Lower leg skin (tissue), 4 donors: ENCODE data around the gene FGF9. TPM values are rescaled to one million over a fixed set of nuclear protein-coding genes. Genes with fewer than 3 reads are reported as not detected.

Experiments
- DNase-seq, 2 donors: peaks; one replicate each; pipeline ENCODE4 v3.0.0-alpha.2; 2019; ENCODE audit warnings: low spot score in 2 of 2
- H3K4me3 ChIP-seq: fragments of 200-600 bp; sonication (generic); 2 replicates; pipeline ENCODE4 v1.5.1; 2017; ENCODE audit warnings: mild to moderate bottlenecking, low read depth; ENCODE audit not compliant: poor library complexity, severe bottlenecking
- POLR2A ChIP-seq, 2 donors: fragments of 450-650 bp; IDR thresholded peaks; one replicate each; pipeline ENCODE4 v1.6.1; 2016 to 2017; ENCODE audit warnings: antibody characterized with exemption in 2 of 2, mild to moderate bottlenecking in 1 of 2, moderate library complexity in 1 of 2
- WGBS, 2 donors: methylation state at CpG; one replicate each; pipeline ENCODE4 v1.1.5; 2018; 5-methylcytosine and 5-hydroxymethylcytosine counted together
- intact Hi-C: fragments of 100-400 bp; cut with DNase I; formaldehyde crosslinking; loops from one replicate; pipeline ENCODE4 v1.15.0; 2023; ENCODE audit warnings: low total_unique reads
- total RNA-seq, 4 donors: library from RNA; depleted of rRNA; stranded (reverse); fragments of >200 nt; gene quantifications; one replicate each; pipeline ENCODE4 v1.1.0, GENCODE V29; 2016
- TF ChIP-seq, protein P1 (sequence below), 3 donors: fragments of 450-650 bp; IDR thresholded peaks; one replicate each; pipeline ENCODE4 v1.5.1; 2016; ENCODE audit warnings: antibody characterized with exemption in 3 of 3, mild to moderate bottlenecking in 3 of 3, moderate library complexity in 2 of 3

Gene FGF9
- total RNA-seq, 4 donors from 2014 or later = 0.13 to 0.25 (median 0.15) TPM; not detected in 1

DNA sequence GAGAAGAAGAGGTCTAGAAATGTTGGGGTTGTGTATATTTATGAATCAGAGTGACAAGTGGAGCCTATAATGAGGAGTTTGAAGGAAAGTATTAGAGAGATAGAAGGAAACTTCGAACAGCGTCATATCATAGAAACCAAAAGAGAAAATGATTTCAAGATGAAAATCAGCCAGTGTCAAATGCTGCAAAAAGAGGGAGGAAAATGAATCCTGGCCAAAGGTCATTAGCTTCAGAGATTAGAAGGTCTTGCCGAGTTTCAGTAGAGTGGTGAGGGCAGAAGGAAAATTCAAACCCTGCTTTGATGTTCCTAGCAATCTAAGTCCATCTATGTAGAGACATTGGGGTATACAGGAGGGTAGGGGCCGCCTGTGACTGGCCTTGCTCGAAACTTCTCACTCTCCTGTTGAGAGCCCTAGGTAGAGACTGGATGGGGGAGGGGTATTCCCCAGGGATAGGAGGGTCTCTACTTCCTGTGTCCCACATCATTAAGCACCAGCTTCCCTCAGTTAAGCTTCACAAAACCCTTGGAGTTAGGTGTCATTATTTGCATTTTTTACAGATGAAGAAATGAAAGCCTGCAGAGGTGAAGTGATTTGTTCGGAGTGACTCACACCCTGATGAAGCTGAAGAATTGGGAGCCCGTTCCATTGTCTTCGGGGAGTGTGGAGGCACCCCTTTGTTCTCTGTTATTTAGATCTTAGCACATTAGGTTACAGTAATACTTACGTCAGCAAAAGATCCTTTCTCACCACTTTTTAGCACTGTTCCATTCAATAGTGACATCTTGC lies 62.8 kb downstream of the FGF9 start:
- intact Hi-C loops = no loop called here
- H3K4me3 ChIP-seq = no peak overlapping the region
- DNase-seq = no peak
- TF ChIP-seq, protein P1, sequence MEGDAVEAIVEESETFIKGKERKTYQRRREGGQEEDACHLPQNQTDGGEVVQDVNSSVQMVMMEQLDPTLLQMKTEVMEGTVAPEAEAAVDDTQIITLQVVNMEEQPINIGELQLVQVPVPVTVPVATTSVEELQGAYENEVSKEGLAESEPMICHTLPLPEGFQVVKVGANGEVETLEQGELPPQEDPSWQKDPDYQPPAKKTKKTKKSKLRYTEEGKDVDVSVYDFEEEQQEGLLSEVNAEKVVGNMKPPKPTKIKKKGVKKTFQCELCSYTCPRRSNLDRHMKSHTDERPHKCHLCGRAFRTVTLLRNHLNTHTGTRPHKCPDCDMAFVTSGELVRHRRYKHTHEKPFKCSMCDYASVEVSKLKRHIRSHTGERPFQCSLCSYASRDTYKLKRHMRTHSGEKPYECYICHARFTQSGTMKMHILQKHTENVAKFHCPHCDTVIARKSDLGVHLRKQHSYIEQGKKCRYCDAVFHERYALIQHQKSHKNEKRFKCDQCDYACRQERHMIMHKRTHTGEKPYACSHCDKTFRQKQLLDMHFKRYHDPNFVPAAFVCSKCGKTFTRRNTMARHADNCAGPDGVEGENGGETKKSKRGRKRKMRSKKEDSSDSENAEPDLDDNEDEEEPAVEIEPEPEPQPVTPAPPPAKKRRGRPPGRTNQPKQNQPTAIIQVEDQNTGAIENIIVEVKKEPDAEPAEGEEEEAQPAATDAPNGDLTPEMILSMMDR (IDR thresholded peaks at IDR 0.05) = no peak
- no peak for TF ChIP-seq POLR2A (IDR thresholded peaks at IDR 0.05)
- 74 to 76% methylated on average over 9 of the region's 9 CpGs for WGBS, 2 donors

DNA sequence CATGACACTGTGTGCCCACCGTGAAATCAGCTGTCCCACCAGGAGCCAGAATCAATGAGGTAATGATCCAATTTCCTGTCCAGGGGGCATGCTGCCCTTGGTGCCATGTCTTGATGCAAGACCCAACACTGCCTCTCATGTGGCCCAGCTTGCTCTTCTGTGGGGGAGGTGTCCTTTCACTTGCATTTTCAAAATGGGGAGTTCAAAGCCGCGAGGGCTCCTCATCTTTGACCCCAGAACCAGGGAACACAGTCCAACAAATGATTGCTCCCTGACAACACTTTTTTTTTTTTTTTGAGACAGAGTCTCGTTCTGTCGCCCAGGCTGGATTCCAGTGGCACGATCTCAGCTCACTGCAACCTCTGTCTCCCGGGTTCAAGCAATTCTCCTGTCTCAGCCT lies 64.1 kb downstream of the FGF9 start:
- DNase-seq = no peak
- no peak overlapping the region for H3K4me3 ChIP-seq
- intact Hi-C loops = no loop called here
- WGBS, 2 donors = 87 to 91% methylated on average over 7 of the region's 7 CpGs
- TF ChIP-seq, protein P1 (IDR thresholded peaks at IDR 0.05) = no peak
- no peak for TF ChIP-seq POLR2A (IDR thresholded peaks at IDR 0.05)

- TF ChIP-seq, protein P1 (IDR thresholded peaks at IDR 0.05) = no peak
- no peak for TF ChIP-seq POLR2A (IDR thresholded peaks at IDR 0.05)
- intact Hi-C loops = no loop called here
- no peak for DNase-seq
- 14 to 24% methylated on average over 14 of the region's 14 CpGs for WGBS, 2 donors
- no peak overlapping the region for H3K4me3 ChIP-seq
These were observed 65.0 kb downstream of the FGF9 start for GRCh38 chr13:21735701-21736401.

GRCh38 chr13:21736926-21737325 lies 66.1 kb downstream of the FGF9 start:
- intact Hi-C loops = no loop called here
- no peak for TF ChIP-seq POLR2A (IDR thresholded peaks at IDR 0.05)
- TF ChIP-seq, protein P1 (IDR thresholded peaks at IDR 0.05) = no peak
- no peak for DNase-seq
- H3K4me3 ChIP-seq = no peak overlapping the region
- 89 to 95% methylated on average over 5 of the region's 5 CpGs for WGBS, 2 donors

- no peak overlapping the region for H3K4me3 ChIP-seq
- 72 to 76% methylated on average over 5 of the region's 5 CpGs for WGBS, 2 donors
- TF ChIP-seq, protein P1 (IDR thresholded peaks at IDR 0.05) = no peak
- TF ChIP-seq POLR2A (IDR thresholded peaks at IDR 0.05) = no peak
- DNase-seq = no peak
- intact Hi-C loops = no loop called here
These were observed 67.8 kb downstream of the FGF9 start for GRCh38 chr13:21738630-21739029.
